A549 (cell line): ENCODE data around the gene SPDYE6. TPM values are rescaled to one million over a fixed set of nuclear protein-coding genes. Genes with fewer than 3 reads are reported as not detected.
"Not testable (repeated sequence)": the region's sequence is repeated elsewhere in the genome, so short reads cannot be mapped to it uniquely, and the experiment has no call there.

Experiments used
- ATAC-seq, 2 experiments: fragments of 200-7000 bp in 1 of 2; fragments of >200 bp in 1 of 2; cut with Nextera tagmentation in 1 of 2; cut with Tn5 transposase in 1 of 2; 3 replicates each; pipeline versions ENCODE4 v1.8.0 to v1.9.1; 2018 to 2020; ENCODE audit warnings: mild to moderate bottlenecking in 1 of 2, moderate library complexity in 1 of 2
- CTCF ChIA-PET: fragments of 300-600 bp; sonication (Branson Sonifier 250); formaldehyde crosslinking; extraction: SDS; loops from one replicate; lab custom pipeline; 2021; ENCODE audit warnings: antibody characterized with exemption, inconsistent platforms; lab: Yijun Ruan, JAX
- POLR2A ChIA-PET: fragments of 350-600 bp; formaldehyde crosslinking; extraction: SDS; loops from one replicate; lab custom pipeline; 2021; ENCODE audit warnings: antibody characterized with exemption, inconsistent platforms; lab: Yijun Ruan, JAX
- DNase-seq, 2 experiments: peaks; one replicate each; pipeline versions ENCODE4 v3.0.0 to v3.0.0-alpha.2; 2011 to 2016; ENCODE audit warnings: low read depth in 1 of 2, low spot score in 1 of 2
- FAIRE-seq: peaks from 2 replicates; lab custom pipeline; 2011; peaks lifted over from hg19 to GRCh38; lab: Jason Lieb, UNC
- H3K27ac ChIP-seq, 2 experiments: fragments of >200 bp; sonication (Bioruptor Twin); formaldehyde crosslinking; 3 replicates each; pipeline ENCODE4 v1.5.1; 2016 to 2017
- H3K4me1 ChIP-seq: fragments of >200 bp; sonication (Bioruptor Twin); formaldehyde crosslinking; 3 replicates; pipeline ENCODE4 v1.6.1; 2016
- H3K4me2 ChIP-seq: fragments of >200 bp; sonication (Bioruptor Twin); formaldehyde crosslinking; 3 replicates; pipeline ENCODE4 v1.6.1; 2016
- H3K4me3 ChIP-seq: fragments of >200 bp; sonication (Bioruptor Twin); formaldehyde crosslinking; 3 replicates; pipeline ENCODE4 v1.5.1; 2016
- H3K9me3 ChIP-seq: fragments of >200 bp; sonication (Bioruptor Twin); formaldehyde crosslinking; 3 replicates; pipeline ENCODE4 v1.6.1; 2016
- BCL3 ChIP-seq: fragments of >200 bp; sonication (Bioruptor Twin); formaldehyde crosslinking; IDR thresholded peaks from 3 replicates; pipeline ENCODE4 v1.6.1; 2016
- BHLHE40 ChIP-seq: IDR thresholded peaks from 2 replicates; pipeline ENCODE4 v1.6.1; 2012; ENCODE audit warnings: low read depth, low read length, inconsistent platforms
- CHD2 ChIP-seq: fragments of 150-350 bp; IDR thresholded peaks from 2 replicates; pipeline ENCODE4 v1.6.1; 2014; ENCODE audit warnings: low read length; ENCODE audit not compliant: partially characterized antibody
- CHD4 ChIP-seq: fragments of 200-600 bp; sonication (generic); IDR thresholded peaks from 2 replicates; pipeline ENCODE4 v1.6.1; 2016; ENCODE audit warnings: antibody characterized with exemption, mild to moderate bottlenecking, borderline replicate concordance
- E2F6 ChIP-seq: IDR thresholded peaks from 2 replicates; pipeline ENCODE4 v1.6.1; 2012; ENCODE audit warnings: low read depth, borderline replicate concordance
- EHMT2 ChIP-seq: fragments of 200-600 bp; sonication (generic); IDR thresholded peaks from 2 replicates; pipeline ENCODE4 v1.6.1; 2016; ENCODE audit warnings: antibody characterized with exemption, low read depth, mild to moderate bottlenecking, moderate library complexity
- ESRRA ChIP-seq: fragments of 150-350 bp; IDR thresholded peaks from 2 replicates; pipeline ENCODE4 v1.6.1; 2014; ENCODE audit warnings: mild to moderate bottlenecking, low read length, borderline replicate concordance
- HDAC2 ChIP-seq: fragments of 200-600 bp; sonication (generic); IDR thresholded peaks from 2 replicates; pipeline ENCODE4 v1.6.1; 2016
- HES2 ChIP-seq: fragments of >200 bp; sonication (Bioruptor Twin); formaldehyde crosslinking; IDR thresholded peaks from 2 replicates; pipeline ENCODE4 v1.6.1; 2016
- HOXB13 ChIP-seq: fragments of 250-450 bp; sonication (Bioruptor Pico); IDR thresholded peaks from 2 replicates; pipeline ENCODE4 v1.5.0; 2020; ENCODE audit warnings: low read depth, mild to moderate bottlenecking, moderate library complexity
- HOXB5 ChIP-seq: fragments of 250-450 bp; sonication (Bioruptor Pico); IDR thresholded peaks from 2 replicates; pipeline ENCODE4 v1.5.0; 2020; ENCODE audit warnings: mild to moderate bottlenecking, moderate library complexity
- JUN ChIP-seq, 2 experiments: fragments of >200 bp; sonication (Bioruptor Twin); formaldehyde crosslinking; IDR thresholded peaks; 2 replicates in 1 of 2; 3 replicates in 1 of 2; pipeline ENCODE4 v1.6.1; 2016 to 2017
- KDM5A ChIP-seq: fragments of 200-600 bp; sonication (generic); IDR thresholded peaks from 2 replicates; pipeline ENCODE4 v1.6.1; 2016; ENCODE audit warnings: antibody characterized with exemption, mild to moderate bottlenecking
- MAFK ChIP-seq: fragments of 450-650 bp; IDR thresholded peaks from 2 replicates; pipeline ENCODE4 v1.6.1; 2014; ENCODE audit not compliant: partially characterized antibody
- MYC ChIP-seq: IDR thresholded peaks from 2 replicates; pipeline ENCODE4 v1.6.1; 2012; ENCODE audit warnings: mild to moderate bottlenecking, inconsistent platforms, low read length, improper control_type of control experiment, borderline replicate concordance
- NFE2L2 ChIP-seq: fragments of 150-350 bp; conservative IDR thresholded peaks from 2 replicates; pipeline ENCODE4 v1.6.1; 2014; ENCODE audit warnings: low read length
- PBX3 ChIP-seq: IDR thresholded peaks from 2 replicates; pipeline ENCODE4 v1.6.1; 2012
- RARB ChIP-seq: fragments of 250-450 bp; sonication (Bioruptor Pico); IDR thresholded peaks from 2 replicates; pipeline ENCODE4 v1.8.0; 2021; ENCODE audit warnings: mild to moderate bottlenecking, moderate library complexity
- RCOR1 ChIP-seq: fragments of 150-350 bp; IDR thresholded peaks from 2 replicates; pipeline ENCODE4 v1.6.1; 2014; ENCODE audit warnings: antibody characterized with exemption, low read length, low read depth
- RNF2 ChIP-seq: fragments of 200-600 bp; sonication (generic); IDR thresholded peaks from 2 replicates; pipeline ENCODE4 v1.6.1; 2016; ENCODE audit warnings: low read depth, mild to moderate bottlenecking, antibody characterized with exemption, moderate library complexity, borderline replicate concordance
- ZFP36 ChIP-seq: fragments of 450-650 bp; IDR thresholded peaks from 2 replicates; pipeline ENCODE4 v1.6.1; 2014; ENCODE audit warnings: borderline replicate concordance; ENCODE audit not compliant: partially characterized antibody
- WGBS: methylation state at CpG from one replicate; pipeline ENCODE4 v1.1.6; 2017; ENCODE audit errors: missing lambda C conversion rate; 5-methylcytosine and 5-hydroxymethylcytosine counted together
- polyA plus RNA-seq, 4 experiments: library from polyadenylated mRNA; depleted of rRNA in 3 of 4; stranded (reverse); fragments of >200 nt; fragmentation: RNase III in 1 of 4; extraction: RNeasy Plus Mini Kit Qiagen cat#74134 plus additional on column Dnase treatment in 1 of 4; gene quantifications; 2 replicates in 3 of 4; 3 replicates in 1 of 4; pipeline ENCODE4 v1.2.3, GENCODE V29; 2011 to 2017

SPDYE6 gene
- polyA plus RNA-seq, 2 of the 4 experiments (the other 2 are of a cell fraction): not detected

- 73% methylated on average over 5 of the region's 6 CpGs for WGBS
- no peak for DNase-seq
- CTCF ChIA-PET: interaction anchor here (0.7 to 1.2 kb wide), 2 partner anchors 11 to 14 kb away, joined by 3 read pairs; no protein-coding TSS in a partner anchor
- peaks cover 3% of the 10 kb centered on the region for H3K4me1 ChIP-seq
- no peaks in the 10 kb centered on the region for H3K9me3 ChIP-seq
- no peak; a peak in 1 of 6 replicates for ATAC-seq
- no peak for FAIRE-seq
- H3K27ac ChIP-seq: peak overlapping the region in 1 of 2 experiments; percentile 15; a peak in 1 of 6 replicates
- no peak overlapping the region for H3K4me2 ChIP-seq
- H3K4me3 ChIP-seq: no peak overlapping the region
- TF ChIP-seq HDAC2 (no peak), JUN (IDR thresholded peaks at IDR 0.05) (no peak), RARB (CRISPR knock-in tag) (no peak), MYC (no peak), HOXB13 (CRISPR knock-in tag) (no peak), ZFP36 (no peak), EHMT2 (no peak), CHD2 (no peak), PBX3 (no peak)
- TF ChIP-seq, all 56 proteins: peak for 0
- POLR2A ChIA-PET: no interaction called here
These were observed 54.2 kb downstream of the SPDYE6 start for GRCh38 chr7:102302025-102302424.

- FAIRE-seq, H3K4me2 ChIP-seq, H3K4me1 ChIP-seq, H3K9me3 ChIP-seq, CTCF ChIA-PET, H3K4me3 ChIP-seq, POLR2A ChIA-PET, DNase-seq, ATAC-seq, H3K27ac ChIP-seq: not testable (repeated sequence)
- WGBS: 86% methylated on average over 14 of the region's 14 CpGs
These were observed 54.9 kb downstream of the SPDYE6 start for GRCh38 chr7:102301367-102301766.

GRCh38 chr7:102300643-102301221 is 55.5 kb downstream of the SPDYE6 start:
- Histone ChIP-seq H3K4me3 (no peak overlapping the region), H3K9me3 (no peaks in the 10 kb centered on the region), H3K4me1 (peaks cover under 1% of the 10 kb centered on the region; the same call in 2 of the 3 replicates), H3K27ac (no peak overlapping the region), H3K4me2 (no peak overlapping the region)
- FAIRE-seq (no peak), DNase-seq (no peak), ATAC-seq (no peak)
- ChIA-PET CTCF (no interaction called here), POLR2A (no interaction called here)
- TF ChIP-seq E2F6 (no peak), MAFK (no peak), BHLHE40 (no peak), ESRRA (no peak)
- 96% methylated on average over 79 of the region's 84 CpGs for WGBS

GRCh38 chr7:102297487-102298218 is 58.6 kb downstream of the SPDYE6 start:
- no peak for ATAC-seq
- CTCF ChIA-PET: interaction anchor here (0.6 to 1.0 kb wide), 2 partner anchors 19 to 107 kb away, joined by 3 read pairs; no protein-coding TSS in a partner anchor
- Histone ChIP-seq H3K27ac (no peak overlapping the region), H3K9me3 (no peaks in the 10 kb centered on the region), H3K4me1 (peaks cover 6% of the 10 kb centered on the region; the same call in 1 of the 3 replicates), H3K4me3 (no peak overlapping the region), H3K4me2 (no peak overlapping the region)
- no peak for DNase-seq
- no peak for FAIRE-seq
- POLR2A ChIA-PET: no interaction called here
- 81% methylated on average over 10 of the region's 10 CpGs for WGBS
- no peak for TF ChIP-seq BCL3
- no peak for TF ChIP-seq NFE2L2
- no peak for TF ChIP-seq RNF2
- no peak for TF ChIP-seq RARB (CRISPR knock-in tag)
- no peak for TF ChIP-seq KDM5A
- no peak for TF ChIP-seq RCOR1
- no peak for TF ChIP-seq HES2
- no peak for TF ChIP-seq HOXB5 (CRISPR knock-in tag)
- TF ChIP-seq CHD4: no peak
- no peak for TF ChIP-seq MYC
- no peak for TF ChIP-seq PBX3
- no peak for TF ChIP-seq E2F6
- no peak for TF ChIP-seq ESRRA
